MM.1S (cell line): Measurements from ENCODE around the gene DND1.
"Not testable (repeated sequence)": the region's sequence is repeated elsewhere in the genome, so short reads cannot be mapped to it uniquely, and the experiment has no call there.

Experiments
- CTCF ChIP-seq: fragments of 300-600 bp; sonication (generic); IDR thresholded peaks from 2 replicates; pipeline ENCODE4 v1.5.1; 2016; ENCODE audit warnings: antibody characterized with exemption, low read length, mixed read lengths
- EZH2 ChIP-seq: fragments of 300-600 bp; sonication (generic); optimal IDR thresholded peaks from 2 replicates; pipeline ENCODE3; 2017; ENCODE audit warnings: low read depth, mild to moderate bottlenecking, antibody characterized with exemption, low read length, mixed read lengths
- EZH2phosphoT487 ChIP-seq: fragments of 300-600 bp; sonication (generic); IDR thresholded peaks from 2 replicates; pipeline ENCODE4 v1.6.1; 2018; ENCODE audit warnings: antibody characterized with exemption, low read length

- TF ChIP-seq EZH2, CTCF, EZH2phosphoT487: not testable (repeated sequence)
These were observed 50.3 kb downstream of the DND1 start for GRCh38 chr5:140623061-140623460.
